Subcutaneous preadipocyte (primary cell): Measurements from ENCODE around the gene BAD. TPM values are rescaled to one million over a fixed set of nuclear protein-coding genes. Genes with fewer than 3 reads are reported as not detected.

Source experiments
- small RNA-seq: library from RNA; depleted of rRNA; stranded (forward); fragments of <200 nt; gene quantifications from one replicate; pipeline ENCODE3, GENCODE V24; 2012
- total RNA-seq: library from RNA; depleted of rRNA; stranded (reverse); fragments of >200 nt; gene quantifications from 2 replicates; pipeline ENCODE4 v1.2.3, GENCODE V29; 2012

BAD gene
- total RNA-seq, 1 donor: 71.7 TPM

Small RNAs within 50 kb of the gene (small RNA-seq; reads per million reads assigned to genes)
- gene RF00019: not detected

Other genes with a start within 250 kb of the BAD start
- under 0.01 TPM in 1 of 2 replicates, not detected in the other for gene FLRT1, start 248.7 kb downstream of the BAD start, total RNA-seq
- 20.9 and 23.1 TPM in 2 replicates for gene MACROD1, start 118.6 kb downstream of the BAD start, total RNA-seq
- 159 and 235 TPM in 2 replicates for gene STIP1, start 98.5 kb downstream of the BAD start, total RNA-seq
- gene FERMT3, start 77.9 kb downstream of the BAD start, total RNA-seq: 2.2 and 7.8 TPM in 2 replicates
- gene TRPT1, start 58.5 kb downstream of the BAD start, total RNA-seq: 28.7 and 29.9 TPM in 2 replicates
- gene NUDT22, start 58.4 kb downstream of the BAD start, total RNA-seq: 46.3 and 51.8 TPM in 2 replicates
- 7.0 and 7.4 TPM in 2 replicates for gene DNAJC4, start 54.1 kb downstream of the BAD start, total RNA-seq
- 26.0 and 29.4 TPM in 2 replicates for gene VEGFB, start 50.1 kb downstream of the BAD start, total RNA-seq
- gene FKBP2, start 43.6 kb downstream of the BAD start, total RNA-seq: 40.3 and 48.5 TPM in 2 replicates
- gene PPP1R14B, start 37.7 kb downstream of the BAD start, total RNA-seq: 259 and 300 TPM in 2 replicates
- gene PLCB3, start 33.1 kb downstream of the BAD start, total RNA-seq: 35.3 and 61.4 TPM in 2 replicates
- 9.6 and 12.1 TPM in 2 replicates for gene GPR137, start 1.2 kb upstream of the BAD start, total RNA-seq
- not detected in 2 replicates for gene KCNK4, start 6.6 kb upstream of the BAD start, total RNA-seq
- gene CATSPERZ, start 15.7 kb upstream of the BAD start, total RNA-seq: 1.1 TPM in 1 of 2 replicates, not detected in the other
- gene ESRRA, start 20.9 kb upstream of the BAD start, total RNA-seq: 31.2 and 36.0 TPM in 2 replicates
- 138 and 175 TPM in 2 replicates for gene TRMT112, start 32.9 kb upstream of the BAD start, total RNA-seq
- 92.1 and 148 TPM in 2 replicates for gene PRDX5, start 33.5 kb upstream of the BAD start, total RNA-seq
- gene CCDC88B, start 55.5 kb upstream of the BAD start, total RNA-seq: 0.20 and 1.8 TPM in 2 replicates
- gene RPS6KA4, start 74.5 kb upstream of the BAD start, total RNA-seq: 44.8 and 54.0 TPM in 2 replicates